K562 (cell line): Measurements from ENCODE around the gene PITRM1. TPM values are rescaled to one million over a fixed set of nuclear protein-coding genes. Genes with fewer than 3 reads are reported as not detected.

Experiments
- ETV6 ChIP-seq, 3 experiments: fragments of 150-350 bp in 1 of 3; sonication (generic) in 1 of 3; formaldehyde crosslinking in 1 of 3; IDR thresholded peaks; 2 replicates each; pipeline versions ENCODE4 v1.6.1 to v1.8.0; 2014 to 2022; ENCODE audit warnings: borderline replicate concordance in 2 of 3, low read depth in 2 of 3, antibody characterized with exemption in 1 of 3, low read length in 1 of 3, mild to moderate bottlenecking in 1 of 3, missing genetic modification reagents in 1 of 3
- FOXJ2 ChIP-seq: fragments of 200-800 bp; sonication (Bioruptor generic); IDR thresholded peaks from 2 replicates; pipeline ENCODE4 v1.6.1; 2016; ENCODE audit warnings: missing genetic modification characterization, missing compliant biosample characterization
- FOXO4 ChIP-seq: fragments of 450-650 bp; formaldehyde crosslinking; IDR thresholded peaks from 2 replicates; pipeline ENCODE4 v1.4.0; 2020; ENCODE audit warnings: mild to moderate bottlenecking, moderate library complexity
- MYBL2 ChIP-seq, 2 experiments: fragments of 450-650 bp in 1 of 2; sonication (generic) in 1 of 2; formaldehyde crosslinking in 1 of 2; IDR thresholded peaks; 2 replicates each; pipeline versions ENCODE4 v1.6.1 to v1.8.1; 2017 to 2022; ENCODE audit warnings: borderline replicate concordance in 1 of 2, inconsistent platforms in 1 of 2, low read depth in 1 of 2, mild to moderate bottlenecking in 1 of 2, missing genetic modification reagents in 1 of 2, moderate library complexity in 1 of 2
- RAD51 ChIP-seq: fragments of 450-650 bp; IDR thresholded peaks from 2 replicates; pipeline ENCODE4 v1.7.1; 2016; ENCODE audit warnings: low read depth, mild to moderate bottlenecking, borderline replicate concordance
- SMAD3 ChIP-seq: fragments of 450-650 bp; formaldehyde crosslinking; conservative IDR thresholded peaks from 2 replicates; pipeline ENCODE4 v1.4.0; 2020; ENCODE audit warnings: mild to moderate bottlenecking
- TEAD1 ChIP-seq, 2 experiments: fragments of 450-650 bp in 1 of 2; sonication (generic) in 1 of 2; formaldehyde crosslinking; IDR thresholded peaks; 2 replicates each; pipeline versions ENCODE4 v1.4.0 to v1.8.0; 2020 to 2022; ENCODE audit warnings: mild to moderate bottlenecking in 2 of 2, missing genetic modification reagents in 1 of 2
- ZFP30 ChIP-seq: fragments of 250-450 bp; sonication (Bioruptor Pico); IDR thresholded peaks from 2 replicates; pipeline ENCODE4 v1.8.0; 2022; ENCODE audit warnings: moderate library complexity, mild to moderate bottlenecking, inconsistent platforms, borderline replicate concordance
- ZNF277 ChIP-seq: fragments of 250-450 bp; sonication (Bioruptor Pico); IDR thresholded peaks from 2 replicates; pipeline ENCODE4 v1.8.0; 2022; ENCODE audit warnings: inconsistent platforms, mild to moderate bottlenecking, moderate library complexity, borderline replicate concordance
- polyA plus RNA-seq, 8 experiments: library from polyadenylated mRNA; depleted of rRNA in 4 of 8; stranded (reverse) in 5 of 8; unstranded in 3 of 8; fragments of >200 nt; fragmentation: Nextera tagmentation in 2 of 8; fragmentation: Illumina TruSeq in 1 of 8; extraction: Ambion mirVana in 2 of 8; extraction: Trizol in 1 of 8; gene quantifications; 2 replicates each; pipeline versions ENCODE4 v1.2.1 to v1.2.3, GENCODE V29; 2011 to 2014; ENCODE audit warnings: inconsistent platforms in 1 of 8, missing spikeins in 1 of 8
- total RNA-seq, 7 experiments: library from RNA; depleted of rRNA in 6 of 7; stranded (reverse); fragments of >200 nt in 6 of 7; fragmentation: Illumina TruSeq in 2 of 7; extraction: Trizol in 2 of 7; gene quantifications; 2 replicates each; pipeline versions ENCODE4 v1.2.1 to v1.2.3, GENCODE V29; 2011 to 2021; ENCODE audit warnings: low replicate concordance in 1 of 7
- TF ChIP-seq, protein P1 (sequence below): fragments of 450-650 bp; IDR thresholded peaks from 2 replicates; pipeline ENCODE4 v1.6.1; 2016
- TF ChIP-seq, protein P2 (sequence below), 3 experiments: fragments of 200-800 bp in 1 of 3; fragments of 250-450 bp in 1 of 3; fragments of 450-650 bp in 1 of 3; sonication (Bioruptor Pico) in 1 of 3; sonication (Bioruptor generic) in 1 of 3; formaldehyde crosslinking in 1 of 3; IDR thresholded peaks; 2 replicates each; pipeline versions ENCODE4 v1.6.1 to v1.8.0; 2016 to 2022; ENCODE audit warnings: mild to moderate bottlenecking in 2 of 3, missing genetic modification characterization in 2 of 3, missing compliant biosample characterization in 1 of 3, moderate library complexity in 1 of 3
- TF ChIP-seq, protein P3 (sequence below): sonication (generic); formaldehyde crosslinking; IDR thresholded peaks from 2 replicates; pipeline ENCODE4 v1.8.0; 2022; ENCODE audit warnings: mild to moderate bottlenecking, missing genetic modification reagents, borderline replicate concordance

The PITRM1 gene
- total and polyA plus RNA-seq, 9 of the 15 experiments (the other 6 are each of a cell fraction or from before 2014, with no cell fraction given) = 21.1 to 70.4 (median 39.7) TPM

DNA sequence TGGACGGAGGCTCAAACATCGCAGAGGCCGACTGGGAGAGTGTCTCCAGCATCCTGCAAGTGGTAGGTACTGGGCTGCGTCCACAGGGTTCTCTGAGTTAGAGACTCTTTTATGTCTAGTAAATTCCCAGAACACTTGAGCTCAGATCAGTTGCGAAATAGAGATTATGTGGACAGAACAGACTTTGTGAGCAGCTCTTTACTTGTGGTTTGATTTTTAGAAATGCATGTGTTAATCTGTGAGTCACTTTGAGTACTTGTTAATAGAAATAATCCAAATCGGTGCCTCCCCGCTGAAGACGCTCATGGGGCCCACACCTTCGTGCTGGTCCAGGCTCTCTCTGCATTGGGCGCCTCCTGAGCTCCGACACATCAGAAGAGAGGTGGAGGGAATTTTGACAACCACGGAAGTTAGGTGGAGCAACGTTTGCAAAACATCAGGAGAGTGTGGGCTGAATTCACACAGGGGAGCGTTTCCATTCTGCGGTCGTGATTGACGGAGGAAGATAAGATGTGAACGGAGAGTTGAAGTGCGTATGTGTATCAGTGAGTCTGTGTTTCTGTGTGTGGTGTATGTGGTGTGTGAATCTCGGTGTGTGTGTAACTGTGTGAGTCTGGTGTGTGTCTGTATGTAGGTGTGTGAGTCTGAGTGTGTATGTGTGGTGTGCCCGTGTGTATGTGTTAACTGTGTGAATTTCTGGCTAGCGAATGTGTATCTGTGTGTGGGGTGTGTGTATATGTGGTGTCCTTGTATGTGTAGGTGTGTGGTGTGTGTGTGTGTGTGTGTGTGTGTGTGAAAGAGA, 73.1 kb downstream of the PITRM1 start (continued):
- TF ChIP-seq TEAD1 (CRISPR knock-in tag; IDR thresholded peaks at IDR 0.05) (no peak), ZFP30 (CRISPR knock-in tag) (no peak), MYBL2 (IDR thresholded peaks at IDR 0.05; ENCODE audit: low read depth) (no peak), MYBL2 (CRISPR knock-in tag; IDR thresholded peaks at IDR 0.05; ENCODE audit: borderline replicate concordance) (no peak), ZNF277 (CRISPR knock-in tag) (no peak), RAD51 (no peak), SMAD3 (CRISPR knock-in tag) (no peak), ETV6 (IDR thresholded peaks at IDR 0.05; ENCODE audit: borderline replicate concordance in 1 of 2, low read depth in 2 of 2, low read length in 1 of 2) (no peak), ETV6 (CRISPR knock-in tag; IDR thresholded peaks at IDR 0.05; ENCODE audit: borderline replicate concordance) (no peak), FOXJ2 (tag) (no peak), FOXO4 (no peak)
- TF ChIP-seq, protein P1, sequence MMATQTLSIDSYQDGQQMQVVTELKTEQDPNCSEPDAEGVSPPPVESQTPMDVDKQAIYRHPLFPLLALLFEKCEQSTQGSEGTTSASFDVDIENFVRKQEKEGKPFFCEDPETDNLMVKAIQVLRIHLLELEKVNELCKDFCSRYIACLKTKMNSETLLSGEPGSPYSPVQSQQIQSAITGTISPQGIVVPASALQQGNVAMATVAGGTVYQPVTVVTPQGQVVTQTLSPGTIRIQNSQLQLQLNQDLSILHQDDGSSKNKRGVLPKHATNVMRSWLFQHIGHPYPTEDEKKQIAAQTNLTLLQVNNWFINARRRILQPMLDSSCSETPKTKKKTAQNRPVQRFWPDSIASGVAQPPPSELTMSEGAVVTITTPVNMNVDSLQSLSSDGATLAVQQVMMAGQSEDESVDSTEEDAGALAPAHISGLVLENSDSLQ = peak; percentile 23; the same call in 1 of the 2 replicates
- TF ChIP-seq, protein P2, sequence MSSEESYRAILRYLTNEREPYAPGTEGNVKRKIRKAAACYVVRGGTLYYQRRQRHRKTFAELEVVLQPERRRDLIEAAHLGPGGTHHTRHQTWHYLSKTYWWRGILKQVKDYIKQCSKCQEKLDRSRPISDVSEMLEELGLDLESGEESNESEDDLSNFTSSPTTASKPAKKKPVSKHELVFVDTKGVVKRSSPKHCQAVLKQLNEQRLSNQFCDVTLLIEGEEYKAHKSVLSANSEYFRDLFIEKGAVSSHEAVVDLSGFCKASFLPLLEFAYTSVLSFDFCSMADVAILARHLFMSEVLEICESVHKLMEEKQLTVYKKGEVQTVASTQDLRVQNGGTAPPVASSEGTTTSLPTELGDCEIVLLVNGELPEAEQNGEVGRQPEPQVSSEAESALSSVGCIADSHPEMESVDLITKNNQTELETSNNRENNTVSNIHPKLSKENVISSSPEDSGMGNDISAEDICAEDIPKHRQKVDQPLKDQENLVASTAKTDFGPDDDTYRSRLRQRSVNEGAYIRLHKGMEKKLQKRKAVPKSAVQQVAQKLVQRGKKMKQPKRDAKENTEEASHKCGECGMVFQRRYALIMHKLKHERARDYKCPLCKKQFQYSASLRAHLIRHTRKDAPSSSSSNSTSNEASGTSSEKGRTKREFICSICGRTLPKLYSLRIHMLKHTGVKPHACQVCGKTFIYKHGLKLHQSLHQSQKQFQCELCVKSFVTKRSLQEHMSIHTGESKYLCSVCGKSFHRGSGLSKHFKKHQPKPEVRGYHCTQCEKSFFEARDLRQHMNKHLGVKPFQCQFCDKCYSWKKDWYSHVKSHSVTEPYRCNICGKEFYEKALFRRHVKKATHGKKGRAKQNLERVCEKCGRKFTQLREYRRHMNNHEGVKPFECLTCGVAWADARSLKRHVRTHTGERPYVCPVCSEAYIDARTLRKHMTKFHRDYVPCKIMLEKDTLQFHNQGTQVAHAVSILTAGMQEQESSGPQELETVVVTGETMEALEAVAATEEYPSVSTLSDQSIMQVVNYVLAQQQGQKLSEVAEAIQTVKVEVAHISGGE (CRISPR knock-in tag; IDR thresholded peaks at IDR 0.05) = no peak
- TF ChIP-seq, protein P3, sequence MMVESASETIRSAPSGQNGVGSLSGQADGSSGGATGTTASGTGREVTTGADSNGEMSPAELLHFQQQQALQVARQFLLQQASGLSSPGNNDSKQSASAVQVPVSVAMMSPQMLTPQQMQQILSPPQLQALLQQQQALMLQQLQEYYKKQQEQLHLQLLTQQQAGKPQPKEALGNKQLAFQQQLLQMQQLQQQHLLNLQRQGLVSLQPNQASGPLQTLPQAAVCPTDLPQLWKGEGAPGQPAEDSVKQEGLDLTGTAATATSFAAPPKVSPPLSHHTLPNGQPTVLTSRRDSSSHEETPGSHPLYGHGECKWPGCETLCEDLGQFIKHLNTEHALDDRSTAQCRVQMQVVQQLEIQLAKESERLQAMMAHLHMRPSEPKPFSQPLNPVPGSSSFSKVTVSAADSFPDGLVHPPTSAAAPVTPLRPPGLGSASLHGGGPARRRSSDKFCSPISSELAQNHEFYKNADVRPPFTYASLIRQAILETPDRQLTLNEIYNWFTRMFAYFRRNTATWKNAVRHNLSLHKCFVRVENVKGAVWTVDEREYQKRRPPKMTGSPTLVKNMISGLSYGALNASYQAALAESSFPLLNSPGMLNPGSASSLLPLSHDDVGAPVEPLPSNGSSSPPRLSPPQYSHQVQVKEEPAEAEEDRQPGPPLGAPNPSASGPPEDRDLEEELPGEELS = no peak
